Brain microvascular endothelial cell (primary cell): Measurements from ENCODE around the gene POLD2.

Experiments
- DNase-seq: peaks from one replicate; pipeline ENCODE4 v3.0.0-alpha.2; 2020
- H3K27ac ChIP-seq: fragments of 250-450 bp; sonication (Bioruptor Pico); 2 replicates; pipeline ENCODE4 v1.5.1; 2020; ENCODE audit warnings: mild to moderate bottlenecking, moderate library complexity
- H3K27me3 ChIP-seq: fragments of 250-450 bp; sonication (Bioruptor Pico); replicated peaks from 2 replicates; pipeline ENCODE4 v1.5.1; 2020; ENCODE audit warnings: mild to moderate bottlenecking
- H3K36me3 ChIP-seq: fragments of 250-450 bp; sonication (Bioruptor Pico); replicated peaks from 2 replicates; pipeline ENCODE4 v1.5.1; 2020; ENCODE audit warnings: mild to moderate bottlenecking
- H3K4me3 ChIP-seq: 2 replicates; pipeline ENCODE4 v1.5.1; 2011; ENCODE audit warnings: low read depth, mild to moderate bottlenecking, control low read depth, low read length, moderate library complexity
- CTCF ChIP-seq: IDR thresholded peaks from 2 replicates; pipeline ENCODE4 v1.5.1; 2011; ENCODE audit warnings: low read depth, mild to moderate bottlenecking, moderate library complexity, low read length, control low read depth, inconsistent platforms; ENCODE audit errors: missing control alignments
- in situ Hi-C: cut with HindIII; loops from 2 replicates; pipeline ENCODE4 v1.10.0; 2017; ENCODE audit warnings: low sequenced_read_pairs, low pct_ligation_motif_present

Gene POLD2

DNA sequence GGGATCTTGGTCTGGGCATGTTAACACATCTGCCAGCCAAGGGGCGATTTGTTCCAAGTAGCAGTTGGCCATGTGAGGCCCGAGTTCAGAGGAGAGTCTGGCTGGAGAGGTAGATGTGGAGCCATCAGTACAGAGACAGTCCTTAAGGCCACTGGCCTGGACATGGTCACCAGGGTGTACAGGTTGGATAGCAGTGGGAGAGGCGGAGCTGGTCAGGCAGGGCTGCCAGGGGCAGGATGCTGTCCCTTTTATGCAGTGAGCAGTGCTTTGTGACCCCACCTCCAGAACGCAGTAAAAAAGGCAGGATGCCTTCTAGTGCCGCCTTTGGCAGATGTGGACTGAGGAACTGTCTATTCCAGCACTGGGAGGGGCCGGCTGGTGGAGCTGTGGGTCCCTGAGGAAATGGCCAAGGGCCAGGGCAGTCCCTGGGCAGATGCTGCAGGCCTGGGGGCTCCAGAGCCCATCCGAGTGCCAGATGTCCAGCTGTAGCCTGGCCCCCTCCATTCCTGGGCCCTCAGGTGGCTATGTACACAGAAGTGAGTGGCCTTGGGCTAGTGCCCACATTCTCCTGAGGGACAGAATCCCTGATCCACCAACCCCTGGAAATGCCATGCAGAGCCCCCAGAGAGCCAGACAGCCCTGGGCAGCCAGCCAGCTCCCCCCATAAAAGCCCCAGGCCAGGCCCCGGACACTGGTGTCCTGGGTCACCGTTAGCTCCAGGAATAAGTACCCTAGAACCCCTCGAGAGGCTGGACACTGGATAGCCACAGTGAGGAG, 34.9 kb upstream of the POLD2 start:
- TF ChIP-seq CTCF = no peak
- DNase-seq = no peak
- Histone ChIP-seq H3K4me3 (no peak overlapping the region), H3K27ac (no peak overlapping the region), H3K36me3 (no peaks in the 10 kb centered on the region), H3K27me3 (no peaks in the 10 kb centered on the region)
- in situ Hi-C loops = no loop called here

GRCh38 chr7:44157116-44158080, 34.0 kb upstream of the POLD2 start:
- no peak for TF ChIP-seq CTCF
- Histone ChIP-seq H3K4me3 (no peak overlapping the region), H3K27ac (no peak overlapping the region), H3K36me3 (no peaks in the 10 kb centered on the region), H3K27me3 (no peaks in the 10 kb centered on the region)
- in situ Hi-C loops = no loop called here
- no peak for DNase-seq

DNA sequence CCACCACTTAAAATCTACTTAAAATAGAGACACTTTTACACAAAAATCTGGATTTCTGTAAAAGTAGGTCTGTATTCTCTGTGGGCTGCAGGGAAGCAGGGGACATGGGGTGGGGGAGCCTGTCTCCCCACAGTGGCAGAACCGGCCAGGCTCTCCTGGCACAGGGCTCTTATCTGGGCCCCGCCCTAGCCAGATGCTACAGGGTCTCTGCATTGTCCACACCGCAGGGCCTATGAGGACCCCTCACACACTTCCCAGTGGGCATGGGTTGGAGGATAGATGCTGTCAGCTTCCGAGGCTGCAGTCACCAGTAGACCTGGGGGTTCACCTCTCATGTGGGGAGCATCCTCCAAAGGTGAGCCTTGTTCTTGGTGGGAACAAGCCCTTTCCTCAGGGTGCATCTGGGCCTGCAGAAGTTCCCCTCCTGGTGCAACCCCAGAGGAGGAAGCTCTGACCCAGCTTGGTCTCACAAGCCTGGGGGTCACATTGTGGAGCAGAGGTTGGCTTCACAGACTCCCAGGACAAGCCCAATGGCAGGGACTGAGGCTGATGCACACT, 33.2 kb upstream of the POLD2 start:
- Histone ChIP-seq H3K4me3 (no peak overlapping the region), H3K27me3 (no peaks in the 10 kb centered on the region), H3K27ac (no peak overlapping the region), H3K36me3 (no peaks in the 10 kb centered on the region)
- DNase-seq = no peak
- no peak for TF ChIP-seq CTCF
- in situ Hi-C loops = no loop called here

GRCh38 chr7:44155191-44156185, 32.1 kb upstream of the POLD2 start:
- no peak for TF ChIP-seq CTCF
- Histone ChIP-seq H3K36me3 (no peaks in the 10 kb centered on the region), H3K4me3 (no peak overlapping the region), H3K27ac (no peak overlapping the region), H3K27me3 (no peaks in the 10 kb centered on the region)
- in situ Hi-C loops = no loop called here
- no peak for DNase-seq

DNA sequence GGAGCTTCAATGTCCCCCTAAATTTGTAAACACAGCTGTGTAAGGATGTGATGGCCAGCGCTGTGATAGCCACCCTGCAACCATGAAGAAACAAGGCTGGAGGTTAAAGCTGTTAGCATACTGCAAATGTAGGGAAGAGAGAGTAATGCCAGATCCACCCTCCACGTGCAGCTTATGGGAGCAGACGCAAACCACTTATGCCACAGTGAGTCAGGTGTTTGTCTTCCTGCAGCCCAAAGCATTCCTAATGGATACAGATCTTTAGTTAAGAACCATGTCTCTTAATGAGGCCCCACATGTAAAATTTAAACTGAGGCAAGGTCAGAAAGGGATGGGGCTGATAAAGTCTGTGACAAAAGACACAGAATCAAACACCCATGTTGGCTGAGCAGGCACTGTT, 31.4 kb upstream of the POLD2 start:
- Histone ChIP-seq H3K27ac (no peak overlapping the region), H3K36me3 (no peaks in the 10 kb centered on the region), H3K27me3 (no peaks in the 10 kb centered on the region), H3K4me3 (no peak overlapping the region)
- no peak for TF ChIP-seq CTCF
- DNase-seq = no peak
- in situ Hi-C loops = no loop called here
